HG02884 (cell line): ENCODE measurements around the gene XDH.
A peak's percentile ranks its signal among the peaks of the same experiment; 100 is the strongest.

Source experiments
- ATAC-seq: cut with Tn5 transposase; IDR thresholded peaks from one replicate; pipeline ENCODE4 v1.9.1; 2021; ENCODE audit warnings: mild to moderate bottlenecking, moderate library complexity; ENCODE audit not compliant: unreplicated experiment

XDH gene

GRCh38 chr2:31333046-31333445 lies 81.5 kb downstream of the XDH start:
- ATAC-seq: no peak

- no peak for ATAC-seq
Measured at GRCh38 chr2:31332521-31332920, 82.0 kb downstream of the XDH start.

DNA sequence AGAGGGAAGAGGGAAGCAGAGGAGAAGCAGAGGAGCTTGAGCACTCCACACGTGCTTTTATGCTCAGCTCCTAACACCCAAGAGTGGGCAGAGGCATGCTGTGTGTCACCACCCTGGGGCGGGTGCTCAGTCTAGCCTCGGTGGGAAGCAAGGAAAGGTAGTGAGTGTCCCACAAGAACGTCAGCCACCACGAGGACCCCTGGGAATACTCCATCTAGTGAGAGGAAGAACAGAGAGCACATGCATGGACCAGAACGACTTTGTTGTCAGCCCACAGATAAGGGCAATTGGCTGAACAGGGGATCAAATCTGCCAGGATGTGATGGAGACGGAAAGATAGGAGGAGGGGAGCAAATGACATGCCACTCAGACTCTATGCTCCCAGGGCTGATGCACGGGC lies 83.4 kb downstream of the XDH start:
- no peak for ATAC-seq

DNA sequence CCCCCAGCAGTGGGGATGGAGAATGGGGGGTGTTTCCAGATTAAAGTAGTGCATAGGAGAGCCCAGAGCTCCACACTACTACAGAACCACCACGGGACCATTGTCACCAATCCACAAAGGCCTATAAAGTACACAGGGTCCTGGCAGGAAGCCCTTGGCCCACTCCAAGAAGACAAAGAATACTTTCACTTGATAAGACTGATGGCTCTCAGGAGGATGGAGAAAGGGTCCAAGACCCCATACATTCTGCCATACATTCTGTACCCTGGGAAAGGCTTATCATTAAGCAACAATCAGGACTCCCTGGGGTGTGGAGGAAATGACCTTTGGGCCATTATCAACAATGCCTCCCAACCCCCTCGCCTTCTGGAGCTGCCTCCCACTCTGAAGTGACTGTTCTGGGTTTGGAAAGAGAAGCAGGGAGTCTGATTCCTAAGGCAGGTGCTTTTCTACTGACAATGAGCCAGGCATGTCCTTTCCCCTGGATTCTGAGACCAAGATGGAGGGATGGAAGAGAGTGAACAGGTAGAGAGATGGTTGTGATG lies 85.4 kb downstream of the XDH start:
- no peak for ATAC-seq

GRCh38 chr2:31328026-31328425 lies 86.5 kb downstream of the XDH start:
- ATAC-seq: no peak

- no peak for ATAC-seq
Measured at GRCh38 chr2:31327505-31327904, 87.0 kb downstream of the XDH start.

GRCh38 chr2:31324016-31324633 lies 90.4 kb downstream of the XDH start:
- peak; percentile 73 for ATAC-seq

- ATAC-seq: no peak
Measured at GRCh38 chr2:31322371-31322770, 92.2 kb downstream of the XDH start.

GRCh38 chr2:31319406-31320175 lies 95.0 kb downstream of the XDH start:
- ATAC-seq: peak; percentile 63

- ATAC-seq: peak; percentile 58
Measured at GRCh38 chr2:31318361-31319336, 95.9 kb downstream of the XDH start.

DNA sequence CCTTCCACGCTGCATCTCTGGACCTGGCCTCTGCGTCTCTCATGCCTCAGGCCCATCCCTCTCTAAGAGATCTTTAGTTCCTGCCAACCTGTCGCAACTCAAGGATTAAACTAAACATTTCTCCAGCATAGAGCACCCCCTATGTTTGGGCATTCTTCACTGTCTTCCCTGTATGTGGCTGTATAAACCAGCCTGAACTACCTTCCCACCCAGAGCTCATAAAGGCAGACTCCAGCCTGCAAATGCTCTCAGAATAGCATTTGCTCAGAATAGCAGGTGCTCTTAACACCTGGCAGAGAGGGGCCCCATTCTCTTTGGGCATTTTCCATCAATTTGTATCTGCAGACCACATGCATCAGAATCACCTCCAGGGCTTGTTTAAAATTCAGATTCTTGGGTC lies 97.1 kb downstream of the XDH start:
- no peak for ATAC-seq

- no peak for ATAC-seq
Measured at GRCh38 chr2:31314761-31315160, 99.8 kb downstream of the XDH start.

GRCh38 chr2:31312898-31313297 lies 101.6 kb downstream of the XDH start:
- ATAC-seq: no peak

DNA sequence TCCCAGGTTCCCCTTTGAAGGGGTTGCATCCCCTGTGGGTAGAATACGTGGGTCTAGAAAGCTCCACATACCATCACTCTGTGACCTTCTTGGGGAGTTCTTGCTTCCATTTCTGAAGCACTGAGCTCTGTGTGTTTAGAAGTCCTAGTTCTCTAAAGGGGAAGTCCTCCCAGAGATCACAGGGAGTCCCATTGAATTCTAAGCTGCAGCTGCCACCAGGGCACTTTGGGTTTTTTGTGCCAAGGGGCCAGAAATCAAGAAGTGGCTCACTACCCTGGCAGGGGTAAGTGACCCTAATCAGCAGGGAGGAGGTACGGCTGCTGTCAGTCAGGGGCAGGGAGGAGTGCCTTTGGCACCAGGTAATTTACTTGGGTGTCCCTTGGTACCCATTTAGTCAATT lies 109.7 kb downstream of the XDH start:
- ATAC-seq: no peak

- ATAC-seq: no peak
Measured at GRCh38 chr2:31302940-31303563, 111.5 kb downstream of the XDH start.

GRCh38 chr2:31300309-31300708 lies 114.2 kb downstream of the XDH start:
- no peak for ATAC-seq

DNA sequence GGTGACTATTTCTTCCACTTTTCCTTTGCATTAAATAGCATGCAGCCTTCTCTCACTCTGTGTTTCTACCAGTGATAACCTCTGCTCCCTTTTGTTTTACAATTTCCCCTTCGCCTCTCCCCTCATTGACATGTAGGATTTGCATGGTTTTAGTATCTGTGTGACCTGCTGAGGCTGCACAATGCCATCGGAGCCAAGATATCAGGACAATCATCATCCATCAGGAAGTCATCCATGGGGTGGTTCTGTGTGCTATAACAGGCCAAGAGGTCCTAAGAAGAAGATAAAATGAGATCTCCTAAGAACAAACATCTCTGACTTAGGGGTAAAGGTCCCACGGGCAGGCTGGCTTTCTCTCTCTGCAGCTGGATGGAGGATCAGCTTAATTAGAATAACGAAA lies 115.0 kb downstream of the XDH start:
- no peak for ATAC-seq

- ATAC-seq: no peak
Measured at GRCh38 chr2:31297751-31298150, 116.8 kb downstream of the XDH start.

DNA sequence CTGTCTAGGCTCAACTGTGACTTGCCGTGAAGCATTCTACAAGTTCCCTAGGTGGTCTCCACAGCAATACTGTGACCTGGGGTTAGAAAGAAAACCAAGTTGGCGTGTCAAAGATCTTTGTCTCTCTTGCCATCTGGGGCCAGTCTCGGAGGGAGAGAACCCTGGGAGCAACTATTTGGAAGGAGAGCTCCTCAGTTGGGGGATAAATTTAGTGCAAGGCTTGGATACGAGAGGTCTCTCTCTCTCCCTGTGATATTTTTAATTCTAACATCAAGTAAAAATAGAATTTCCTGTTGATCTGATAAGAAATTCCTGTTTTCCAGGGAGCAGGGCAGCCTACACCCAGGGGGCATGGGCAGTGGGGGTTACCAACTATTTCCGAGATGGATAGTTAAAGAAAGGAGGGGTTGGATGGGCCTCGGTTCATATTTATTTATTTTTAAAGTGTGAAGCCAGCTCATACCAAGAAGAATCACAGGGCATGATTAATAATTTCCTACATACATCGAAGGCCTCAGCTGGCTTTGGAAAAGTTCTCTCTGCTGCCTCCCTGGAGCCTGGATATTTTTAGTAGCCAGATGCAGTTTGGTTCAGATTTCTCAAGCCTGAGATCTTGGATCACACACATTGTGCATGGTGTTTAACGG lies 117.8 kb downstream of the XDH start:
- ATAC-seq: no peak

DNA sequence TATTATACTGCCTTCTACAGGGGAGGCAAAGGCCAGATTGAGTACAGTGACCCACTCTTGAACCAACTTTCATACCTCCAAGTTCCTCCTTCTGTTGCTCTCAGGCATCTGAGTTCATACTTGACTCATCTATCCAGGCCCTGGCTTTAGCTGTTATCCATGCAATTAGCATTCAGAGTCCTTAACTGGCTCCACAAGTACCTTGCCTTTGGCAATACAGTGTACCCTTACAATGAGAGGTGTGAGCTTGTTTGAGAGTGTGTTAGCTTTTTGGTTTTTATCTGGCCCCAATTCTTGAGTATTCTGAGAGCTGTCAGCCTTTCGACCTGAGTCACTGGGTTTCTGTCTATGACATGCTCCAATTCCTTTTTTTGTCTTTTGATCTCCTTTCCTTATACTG lies 120.3 kb downstream of the XDH start:
- no peak for ATAC-seq
